HEK293T (cell line): ENCODE data around the gene DNAJB12.
"Not testable (repeated sequence)": the region's sequence is repeated elsewhere in the genome, so short reads cannot be mapped to it uniquely, and the experiment has no call there.

ENCODE experiments used
- BHLHE40 ChIP-seq: fragments of 450-650 bp; IDR thresholded peaks from 2 replicates; pipeline ENCODE4 v1.6.1; 2016; ENCODE audit warnings: mild to moderate bottlenecking, moderate library complexity, borderline replicate concordance
- CTBP1 ChIP-seq: fragments of 450-650 bp; IDR thresholded peaks from 2 replicates; pipeline ENCODE4 v1.6.1; 2016; ENCODE audit warnings: borderline replicate concordance
- ELF4 ChIP-seq: fragments of 450-650 bp; IDR thresholded peaks from 2 replicates; pipeline ENCODE4 v1.6.1; 2017; ENCODE audit warnings: antibody characterized with exemption
- FOXA1 ChIP-seq: fragments of 450-650 bp; IDR thresholded peaks from 2 replicates; pipeline ENCODE4 v1.6.1; 2016; ENCODE audit warnings: mild to moderate bottlenecking
- FOXM1 ChIP-seq: fragments of 450-650 bp; IDR thresholded peaks from 2 replicates; pipeline ENCODE4 v1.6.1; 2017; ENCODE audit warnings: mild to moderate bottlenecking, borderline replicate concordance
- HDGF ChIP-seq: fragments of 450-650 bp; IDR thresholded peaks from 2 replicates; pipeline ENCODE4 v1.6.1; 2017; ENCODE audit warnings: antibody characterized with exemption, borderline replicate concordance
- NFRKB ChIP-seq: fragments of 450-650 bp; IDR thresholded peaks from 2 replicates; pipeline ENCODE4 v1.6.1; 2016; ENCODE audit warnings: mild to moderate bottlenecking, moderate library complexity
- SP1 ChIP-seq: fragments of 450-650 bp; IDR thresholded peaks from 2 replicates; pipeline ENCODE4 v1.6.1; 2017
- SUZ12 ChIP-seq: fragments of 450-650 bp; IDR thresholded peaks from 2 replicates; pipeline ENCODE4 v1.6.1; 2016; ENCODE audit warnings: mild to moderate bottlenecking
- TARDBP ChIP-seq: fragments of 450-650 bp; IDR thresholded peaks from 2 replicates; pipeline ENCODE4 v1.6.1; 2016
- ZNF384 ChIP-seq: fragments of 450-650 bp; IDR thresholded peaks from 2 replicates; pipeline ENCODE4 v1.6.1; 2016
- TF ChIP-seq, protein P1 (sequence below): fragments of 450-650 bp; IDR thresholded peaks from 2 replicates; pipeline ENCODE4 v1.6.1; 2016

DNA sequence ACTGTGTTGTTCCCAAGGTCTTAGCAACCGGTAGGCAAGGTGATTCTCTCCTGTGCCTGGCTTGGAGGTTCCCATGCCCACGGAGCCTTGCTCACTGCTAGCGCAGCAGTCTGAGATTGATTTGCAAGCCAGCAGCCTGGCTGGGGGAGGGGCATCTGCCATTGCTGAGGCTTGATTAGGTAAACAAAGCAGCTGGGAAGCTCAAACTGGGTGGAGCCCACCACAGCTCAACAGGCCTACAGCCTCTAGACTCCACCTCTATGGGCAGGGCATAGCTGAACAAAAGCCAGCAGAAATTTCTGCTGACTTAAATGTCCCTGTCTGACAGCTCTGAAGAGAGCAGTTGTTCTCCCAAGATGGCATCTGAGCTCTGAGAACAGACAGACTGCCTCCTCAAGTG lies 40.9 kb upstream of the DNAJB12 start:
- not testable (repeated sequence) for TF ChIP-seq SP1, SUZ12, FOXM1, ELF4, NFRKB, CTBP1, TARDBP, HDGF, FOXA1, BHLHE40, ZNF384
- TF ChIP-seq, protein P1, sequence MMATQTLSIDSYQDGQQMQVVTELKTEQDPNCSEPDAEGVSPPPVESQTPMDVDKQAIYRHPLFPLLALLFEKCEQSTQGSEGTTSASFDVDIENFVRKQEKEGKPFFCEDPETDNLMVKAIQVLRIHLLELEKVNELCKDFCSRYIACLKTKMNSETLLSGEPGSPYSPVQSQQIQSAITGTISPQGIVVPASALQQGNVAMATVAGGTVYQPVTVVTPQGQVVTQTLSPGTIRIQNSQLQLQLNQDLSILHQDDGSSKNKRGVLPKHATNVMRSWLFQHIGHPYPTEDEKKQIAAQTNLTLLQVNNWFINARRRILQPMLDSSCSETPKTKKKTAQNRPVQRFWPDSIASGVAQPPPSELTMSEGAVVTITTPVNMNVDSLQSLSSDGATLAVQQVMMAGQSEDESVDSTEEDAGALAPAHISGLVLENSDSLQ = not testable (repeated sequence)
